GM19240 (cell line): Measurements from ENCODE around the gene LRFN2.

Experiments used
- DNase-seq: peaks from one replicate; pipeline ENCODE4 v3.0.0; 2011; ENCODE audit warnings: low spot score; ENCODE audit not compliant: insufficient read length

The LRFN2 gene

DNA sequence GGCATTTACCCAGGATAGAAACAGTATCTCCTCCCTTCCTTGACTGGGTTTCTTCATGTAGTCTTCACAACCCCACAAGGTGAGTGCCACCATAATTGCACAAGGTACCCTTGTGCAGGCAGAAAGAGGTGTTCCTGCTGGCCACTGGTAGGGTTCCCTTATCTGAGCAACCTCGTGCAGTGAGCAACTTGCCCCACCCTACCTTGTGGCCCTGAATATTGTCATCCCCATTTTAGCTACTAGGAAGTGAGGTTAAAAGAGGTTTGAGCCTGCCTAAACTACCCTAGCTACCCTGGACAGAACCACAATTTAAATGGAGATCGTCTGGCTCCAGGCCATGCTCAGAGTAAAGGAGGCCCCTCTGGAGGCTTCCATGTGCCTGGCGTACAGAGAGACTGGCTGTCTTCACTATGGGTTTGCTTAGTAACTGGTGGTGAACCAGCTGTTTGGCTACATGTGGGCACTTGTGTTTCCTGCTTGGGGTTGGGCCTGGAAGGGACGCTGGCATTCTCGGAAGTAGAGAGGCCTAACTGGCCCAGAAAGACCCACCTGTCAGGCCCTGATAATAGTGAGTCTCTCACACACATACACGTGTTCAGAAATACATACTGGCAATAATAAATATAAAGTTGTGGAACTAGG is 148.8 kb downstream of the LRFN2 start:
- no peak for DNase-seq

DNA sequence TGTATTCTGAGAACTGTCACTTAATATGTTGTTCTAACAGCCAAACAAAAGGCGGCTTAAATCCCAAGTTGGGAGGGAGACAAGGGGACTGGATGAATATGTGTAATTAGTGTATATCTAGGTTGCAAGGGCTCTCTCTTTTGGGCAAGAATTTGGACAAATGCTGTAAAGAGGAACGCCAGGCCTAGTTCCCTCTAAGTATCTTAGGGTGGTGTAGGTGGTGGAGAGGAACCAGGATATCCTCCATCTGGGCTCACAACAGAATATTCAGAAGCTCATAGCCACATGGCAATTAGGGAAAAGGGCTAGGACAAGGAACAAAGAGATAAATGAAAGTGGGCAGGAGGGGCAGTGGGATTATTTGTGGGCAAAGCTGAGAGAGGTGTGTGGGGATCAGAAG is 149.5 kb downstream of the LRFN2 start:
- DNase-seq = no peak

DNA sequence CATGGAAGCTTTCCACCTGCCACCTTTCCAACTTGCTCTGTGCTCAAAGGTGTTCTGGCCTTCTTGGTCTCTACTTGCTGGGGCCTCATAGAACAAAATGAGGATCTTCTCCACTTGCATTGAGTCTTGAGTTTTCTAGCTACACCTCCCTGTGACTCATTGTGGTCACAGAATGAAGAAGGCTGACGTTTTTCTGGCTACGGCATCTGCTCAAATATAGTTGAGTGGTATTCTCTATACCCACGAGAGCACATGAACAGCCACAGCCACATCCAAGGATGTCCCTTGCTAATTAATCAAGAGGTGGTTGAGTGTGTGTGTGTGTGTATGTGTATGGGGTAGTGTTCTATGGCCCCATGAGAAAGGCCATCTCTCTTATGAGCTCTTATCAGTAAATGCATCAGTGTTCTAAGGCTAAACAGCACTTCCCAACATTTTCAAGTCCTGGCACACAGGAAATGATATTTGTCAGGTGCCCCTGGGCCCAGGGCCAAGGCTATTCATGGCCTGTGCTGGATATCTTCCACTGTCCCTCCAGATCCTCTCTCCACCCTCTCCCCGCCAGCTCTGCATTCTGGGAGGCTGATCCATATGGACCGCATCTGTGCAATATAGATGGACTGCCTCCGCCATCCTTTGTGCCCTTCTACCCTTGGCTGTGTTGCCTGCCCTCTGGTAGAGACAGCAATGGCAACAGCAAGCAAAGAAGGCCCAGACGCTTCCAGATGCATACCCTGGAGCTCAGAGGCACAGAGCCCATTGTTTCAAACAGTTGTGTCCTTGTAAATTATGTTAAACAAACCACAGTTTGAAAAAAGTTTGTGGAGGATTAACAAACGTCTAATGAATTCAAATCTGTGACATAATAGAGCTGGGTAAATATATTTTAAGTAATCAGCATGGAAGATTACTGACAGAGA is 150.2 kb downstream of the LRFN2 start:
- no peak for DNase-seq

DNA sequence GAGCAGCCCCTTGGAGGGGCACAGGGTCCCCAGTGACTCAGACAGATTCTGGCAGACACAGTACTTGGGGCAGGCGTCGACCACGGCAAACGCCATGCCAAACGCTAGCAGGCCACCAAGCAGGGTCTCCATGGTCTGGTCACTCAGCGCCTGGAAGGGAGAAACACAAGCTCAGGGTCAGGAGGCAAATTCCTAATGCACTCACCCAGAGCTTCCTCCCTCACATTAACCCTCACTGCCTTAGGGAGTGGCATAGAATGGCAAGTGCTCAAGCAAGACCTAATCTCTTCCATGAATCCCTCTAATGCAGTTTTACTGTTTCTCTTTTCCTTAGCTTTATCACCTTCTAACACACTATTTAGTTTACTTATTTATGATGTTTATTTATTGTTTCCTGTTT is 154.2 kb downstream of the LRFN2 start:
- DNase-seq = no peak

DNA sequence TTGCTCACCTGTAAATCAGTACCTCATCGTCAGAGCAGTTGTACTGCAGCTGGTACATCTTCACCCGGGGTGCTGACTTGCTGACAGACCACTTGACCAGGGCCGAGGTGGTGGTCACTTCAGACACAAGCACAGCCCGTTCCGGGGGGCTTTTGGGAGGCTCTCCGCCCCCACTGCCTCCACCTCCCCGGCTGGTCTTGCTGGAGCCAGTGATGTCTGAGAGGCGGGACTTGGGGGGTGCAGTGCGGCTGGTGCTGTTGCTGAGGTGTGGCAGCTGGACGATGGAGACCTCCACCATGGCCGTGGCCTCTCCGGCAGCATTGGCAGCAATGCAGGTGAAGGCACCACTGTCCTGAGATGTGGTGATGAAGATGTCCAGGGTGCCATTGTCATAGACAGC is 155.5 kb downstream of the LRFN2 start:
- no peak for DNase-seq

DNA sequence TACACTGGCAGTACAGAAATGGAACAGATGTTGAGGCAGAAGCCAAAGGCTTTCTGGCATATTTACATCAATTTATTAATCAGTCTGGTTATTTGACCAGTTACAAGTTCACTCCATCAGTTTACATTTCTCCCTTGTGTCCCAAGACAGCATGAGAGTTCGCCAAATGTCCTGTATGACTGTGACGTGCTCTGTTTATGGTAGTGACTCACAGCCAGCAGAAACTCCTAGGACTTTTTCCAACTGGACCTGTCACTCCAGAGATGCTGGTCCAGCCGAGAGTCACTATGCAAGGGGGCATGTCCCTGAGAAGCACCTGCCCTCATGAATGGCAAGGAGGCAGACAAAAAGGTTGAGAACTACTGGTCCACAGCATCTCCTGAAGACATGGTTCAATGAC is 160.0 kb downstream of the LRFN2 start:
- DNase-seq = no peak

DNA sequence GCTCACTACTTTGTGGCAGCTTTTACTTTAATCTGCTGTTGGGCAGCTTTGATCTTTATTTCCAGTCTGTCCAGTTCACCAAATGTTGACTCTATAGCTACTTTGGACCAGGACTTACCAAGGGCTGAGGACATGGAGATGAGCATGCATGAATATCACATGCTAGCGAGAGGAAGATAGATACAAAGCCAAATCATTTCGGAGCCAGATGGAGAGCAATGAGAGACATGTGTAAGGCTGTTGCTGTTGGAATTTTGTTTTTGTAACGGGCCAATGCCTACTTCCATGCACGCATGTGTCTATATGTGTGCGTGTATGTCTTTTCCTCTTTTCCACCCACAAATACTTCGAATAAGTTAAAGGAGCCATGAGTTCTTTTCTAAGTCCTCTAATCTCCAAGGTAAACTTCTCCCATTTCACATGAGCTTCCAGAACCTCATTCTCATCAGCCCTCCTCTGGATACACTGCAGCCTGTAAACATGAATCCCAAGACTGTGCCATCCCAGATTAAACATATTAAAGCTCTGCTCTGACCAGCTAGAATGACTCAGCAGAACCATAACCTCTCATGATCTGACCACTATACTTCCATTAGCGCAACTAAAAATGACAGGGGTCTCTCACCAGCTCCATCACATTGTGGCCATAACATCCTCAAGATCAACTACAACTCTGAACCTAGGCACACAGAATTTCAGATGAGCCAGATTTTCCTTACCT is 160.7 kb downstream of the LRFN2 start:
- no peak for DNase-seq

DNA sequence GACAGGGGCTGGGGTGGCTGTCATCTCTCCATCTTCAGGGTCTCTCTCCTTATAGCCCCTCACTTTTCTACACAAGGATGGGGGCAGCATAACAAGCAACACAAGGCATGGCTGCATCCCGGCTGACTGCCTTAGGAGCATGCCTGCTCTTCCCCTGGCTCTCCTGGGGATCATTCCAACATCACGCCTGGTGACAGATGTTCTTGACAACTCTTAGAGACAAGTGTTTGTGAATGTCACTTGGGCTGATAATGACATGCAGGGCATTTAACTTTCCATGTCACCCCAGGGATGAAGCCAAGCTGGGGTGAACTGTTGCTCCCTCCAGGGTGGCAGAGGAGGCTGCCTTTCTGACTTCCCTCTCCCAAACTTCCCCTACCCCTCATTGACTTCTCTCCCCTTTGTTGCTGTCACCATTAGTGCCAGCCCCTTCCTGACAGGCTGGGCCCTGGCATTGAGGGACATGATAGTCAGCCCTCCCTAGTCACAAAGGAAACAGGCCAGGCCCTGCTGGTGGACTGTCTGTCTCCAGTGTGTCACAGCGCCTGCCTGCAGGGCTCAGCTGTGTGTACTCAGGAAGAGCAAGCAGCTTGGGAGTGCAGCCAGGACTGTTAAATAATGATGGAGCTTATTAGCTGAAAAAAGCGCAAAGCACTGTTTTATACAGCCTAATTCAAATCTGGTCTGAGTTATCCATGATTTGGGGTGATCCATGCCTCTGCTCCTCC is 161.8 kb downstream of the LRFN2 start:
- DNase-seq = no peak

DNA sequence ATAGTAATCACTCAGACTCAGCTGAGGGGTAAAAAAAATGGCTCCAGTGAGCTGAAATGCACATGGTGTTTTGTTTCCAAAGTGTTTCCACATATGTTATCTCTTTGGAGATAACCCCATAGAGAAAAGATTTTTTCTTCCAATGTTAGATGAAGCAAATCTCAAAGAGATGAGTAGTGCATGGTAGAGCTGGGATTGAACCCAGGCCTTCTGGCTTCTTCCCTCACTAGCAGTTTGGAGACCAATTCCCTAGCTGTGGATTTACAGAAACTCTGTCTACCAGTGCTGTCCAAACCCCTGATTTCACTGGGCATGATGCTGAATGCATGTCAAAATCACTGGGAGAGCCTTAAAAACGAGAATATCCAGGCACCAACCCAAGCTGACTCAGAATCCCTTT is 165.1 kb downstream of the LRFN2 start:
- DNase-seq = no peak

DNA sequence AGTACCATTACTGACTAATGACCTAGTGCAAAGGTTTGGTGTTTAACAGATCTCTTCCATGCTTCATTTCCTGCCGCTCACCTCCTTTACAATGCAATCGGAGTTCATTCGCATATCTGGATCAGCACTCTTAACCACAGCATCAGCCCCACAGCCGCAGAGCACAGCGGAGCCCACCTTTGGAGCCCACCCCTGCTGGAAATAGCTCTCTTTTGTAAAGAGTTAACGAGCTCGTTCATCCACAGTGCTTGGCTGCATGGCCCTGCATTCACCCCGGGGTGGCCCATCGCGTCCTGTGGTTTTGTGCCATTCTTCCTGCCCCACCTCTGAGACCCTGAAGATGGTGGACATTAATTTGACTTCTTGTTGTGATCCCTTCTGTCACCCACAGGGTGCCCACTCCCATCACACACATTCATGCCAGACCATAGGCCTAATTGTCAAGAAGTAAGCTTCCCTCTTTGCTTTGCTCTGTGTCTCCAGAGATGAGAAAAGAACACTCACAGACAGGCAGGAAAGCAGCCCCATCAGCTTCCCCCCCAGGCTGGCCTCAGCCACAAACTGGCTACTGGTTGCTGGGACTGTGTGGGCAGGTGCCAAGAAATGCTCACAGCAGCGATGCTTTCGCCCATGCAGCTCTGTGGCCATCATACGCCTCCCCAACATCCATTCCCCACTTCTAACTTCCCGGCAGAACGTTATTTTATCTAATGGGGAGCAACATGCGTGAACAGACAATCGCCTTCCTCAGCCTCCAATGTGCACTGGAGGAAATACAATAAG is 167.0 kb downstream of the LRFN2 start:
- DNase-seq = no peak

DNA sequence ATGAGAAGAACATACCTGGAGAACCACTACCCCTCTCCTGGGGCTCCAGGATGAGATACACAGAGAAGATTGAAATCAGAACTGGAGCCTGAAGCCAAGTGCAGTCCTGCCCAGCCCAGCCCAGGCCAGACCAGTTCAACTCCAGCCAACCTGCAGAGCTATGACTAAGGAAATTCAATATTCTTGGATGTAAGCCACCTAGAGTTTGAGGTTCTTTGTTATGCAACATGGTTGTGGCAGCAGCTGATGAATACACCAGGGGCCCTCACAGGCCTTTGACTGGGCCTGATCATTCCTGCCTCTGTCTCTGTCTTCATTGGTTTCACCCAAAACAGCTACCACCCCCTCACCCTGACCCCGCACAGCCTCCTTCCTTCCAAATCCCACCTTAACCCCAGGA is 167.8 kb downstream of the LRFN2 start:
- no peak for DNase-seq

DNA sequence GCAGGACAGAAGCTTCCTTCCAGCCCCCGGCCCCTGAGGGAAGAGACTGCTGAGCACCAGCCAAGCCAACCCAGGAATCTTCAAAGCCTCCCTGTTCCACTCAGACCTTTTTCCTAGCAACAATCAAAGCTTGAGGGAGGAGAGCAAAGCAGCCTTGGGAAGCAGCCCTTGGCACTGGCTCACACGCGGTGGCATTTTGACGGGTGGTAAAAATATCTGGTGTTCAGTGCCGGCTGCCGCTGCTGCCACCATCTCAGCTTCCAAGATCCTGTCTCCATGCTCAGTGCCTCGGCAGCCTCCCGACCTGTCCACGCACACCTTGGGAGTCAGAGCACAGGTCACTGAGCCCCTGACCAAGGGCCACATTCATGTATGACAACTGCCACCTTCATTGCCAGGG is 170.1 kb downstream of the LRFN2 start:
- DNase-seq = no peak

DNA sequence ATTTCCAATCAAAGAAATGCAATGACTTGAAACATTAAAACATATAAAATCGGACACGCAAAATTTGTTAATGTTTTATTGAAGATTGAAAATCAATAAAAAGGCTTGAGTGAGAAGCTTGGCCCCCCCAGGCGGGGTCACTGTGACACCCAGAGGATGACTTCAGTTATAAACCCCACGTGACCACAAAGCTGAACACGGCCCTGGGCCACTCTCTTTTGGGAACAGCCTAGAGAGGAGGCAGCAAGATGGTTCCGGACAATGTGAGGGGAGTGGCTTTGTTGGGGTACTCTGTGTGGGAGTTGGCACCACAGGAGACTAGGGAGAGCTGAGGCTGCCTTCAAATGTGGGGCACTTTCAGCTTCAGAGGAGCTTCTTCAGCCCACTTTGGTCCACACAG is 172.5 kb downstream of the LRFN2 start:
- no peak for DNase-seq

DNA sequence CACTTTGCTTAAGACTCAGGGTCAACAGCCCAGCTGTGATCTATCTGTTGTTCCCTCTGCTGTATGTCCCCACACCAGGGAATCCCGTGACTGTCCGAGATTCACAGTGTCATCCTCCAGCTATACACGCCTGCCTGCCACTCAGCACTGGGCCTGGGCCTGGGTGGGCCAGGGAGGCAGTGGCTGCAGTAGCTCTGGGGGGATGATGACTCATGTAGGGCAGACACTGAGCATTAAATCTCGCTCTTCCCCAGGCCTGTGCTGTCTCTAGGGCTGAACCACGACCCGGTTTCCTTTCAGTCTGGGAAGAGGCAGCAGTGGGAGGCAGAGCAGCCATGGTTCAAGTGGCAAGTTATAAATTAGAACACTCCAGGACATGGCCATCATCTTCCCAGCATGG is 173.9 kb downstream of the LRFN2 start:
- DNase-seq = no peak

DNA sequence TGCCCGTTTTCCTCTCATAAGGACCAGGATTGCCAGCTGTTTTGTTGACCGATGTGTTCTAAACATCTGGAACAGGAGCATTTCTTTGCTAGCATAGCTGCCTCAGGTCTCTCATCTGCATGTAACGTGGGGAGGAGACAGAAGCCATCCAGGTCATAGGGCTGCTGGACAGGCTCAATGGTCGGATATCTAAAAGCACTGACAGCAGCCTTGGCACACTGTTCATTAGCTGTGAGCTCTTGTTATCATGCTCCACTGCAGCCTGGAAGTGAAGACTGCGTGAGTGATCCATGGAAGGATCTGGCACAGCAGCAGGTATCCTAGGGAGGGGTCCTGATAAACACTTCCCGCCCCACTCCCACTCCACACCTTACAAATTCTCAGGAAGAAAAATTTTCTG is 175.3 kb downstream of the LRFN2 start:
- DNase-seq = no peak

DNA sequence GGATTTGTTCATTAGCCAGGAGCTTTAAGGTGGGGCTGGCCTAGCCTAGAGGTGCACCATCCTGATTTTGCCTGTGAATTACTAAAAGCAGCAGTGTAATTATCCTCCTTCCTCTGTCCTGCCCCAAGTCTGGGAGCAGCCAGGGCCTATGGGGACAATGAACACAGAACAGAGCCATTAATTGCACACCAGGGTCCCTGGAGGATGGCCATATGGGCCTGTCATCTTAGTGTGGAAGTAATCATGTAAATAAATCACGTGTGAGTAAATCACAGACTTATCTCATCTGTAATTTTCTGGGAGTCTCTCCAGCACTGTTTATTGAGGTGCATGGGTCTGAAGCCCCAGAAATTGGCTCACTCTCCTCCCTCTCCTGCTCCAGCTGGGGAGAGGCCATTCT is 176.3 kb downstream of the LRFN2 start:
- DNase-seq = no peak

DNA sequence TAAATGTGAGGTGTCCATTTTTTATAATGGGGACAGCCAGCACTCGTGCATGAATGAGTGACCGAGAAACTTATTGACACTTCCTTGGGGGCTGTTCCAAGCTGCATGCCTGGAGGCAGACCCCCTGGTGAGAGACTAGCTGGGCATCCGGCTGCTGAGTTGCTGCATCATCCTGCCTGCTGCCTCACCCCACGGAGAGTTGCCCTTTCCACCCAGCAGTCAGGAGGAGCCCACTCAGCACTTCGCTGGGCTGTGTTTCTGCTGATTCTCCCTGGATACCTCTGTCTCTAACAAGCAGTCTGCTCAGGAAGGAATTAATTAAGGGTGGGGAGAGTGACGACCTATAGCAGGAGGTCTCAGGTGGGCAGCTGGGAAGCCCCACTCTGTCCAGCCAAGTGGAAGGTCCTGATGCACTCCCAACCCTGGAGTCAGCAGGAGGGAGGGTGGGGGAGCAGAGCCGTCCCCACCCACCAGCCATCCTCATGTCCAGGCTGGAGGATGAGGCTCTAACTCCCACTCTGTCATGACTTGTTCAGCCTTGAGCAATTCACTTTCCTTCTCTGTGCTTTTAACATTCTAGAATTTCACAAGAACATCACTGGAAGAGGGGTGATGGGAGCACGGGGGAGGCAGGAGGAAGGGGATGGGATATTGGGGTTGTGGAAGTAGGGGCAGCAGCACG is 177.3 kb downstream of the LRFN2 start:
- DNase-seq = no peak

DNA sequence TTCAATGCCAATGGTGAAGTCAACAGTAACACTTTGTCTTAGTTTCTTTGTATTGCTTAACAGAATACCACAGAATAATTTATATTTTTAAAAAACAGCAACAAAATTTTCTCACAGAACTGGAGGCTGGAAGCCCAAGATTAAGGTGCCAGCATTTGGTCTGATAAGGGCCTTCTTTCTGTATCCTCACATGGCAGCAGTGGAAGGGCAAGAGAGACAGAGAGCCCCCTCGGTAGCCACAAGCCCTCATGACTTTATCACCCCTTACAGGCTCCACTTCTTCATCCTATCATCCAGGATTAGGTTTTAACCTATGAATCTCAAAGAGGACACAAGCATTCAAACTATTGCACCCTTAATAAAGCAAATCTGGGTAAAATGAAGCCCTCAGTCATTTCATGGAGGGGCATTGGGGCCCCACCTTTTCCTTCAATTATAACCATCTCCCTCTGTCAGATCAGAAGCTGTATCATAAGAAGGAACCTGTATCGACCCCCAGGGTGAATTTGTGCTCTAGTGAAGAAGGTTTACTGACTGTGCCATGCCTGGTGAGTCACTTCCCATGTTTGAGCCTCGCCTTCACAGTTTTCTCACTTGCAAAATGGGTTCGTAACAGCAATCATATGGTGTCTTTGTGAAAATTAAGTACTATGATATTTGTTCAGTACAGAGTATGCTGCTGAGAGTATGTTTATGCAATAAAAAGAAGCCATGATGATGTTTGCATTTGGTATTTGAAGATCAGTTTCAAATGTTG is 178.2 kb downstream of the LRFN2 start:
- no peak for DNase-seq

DNA sequence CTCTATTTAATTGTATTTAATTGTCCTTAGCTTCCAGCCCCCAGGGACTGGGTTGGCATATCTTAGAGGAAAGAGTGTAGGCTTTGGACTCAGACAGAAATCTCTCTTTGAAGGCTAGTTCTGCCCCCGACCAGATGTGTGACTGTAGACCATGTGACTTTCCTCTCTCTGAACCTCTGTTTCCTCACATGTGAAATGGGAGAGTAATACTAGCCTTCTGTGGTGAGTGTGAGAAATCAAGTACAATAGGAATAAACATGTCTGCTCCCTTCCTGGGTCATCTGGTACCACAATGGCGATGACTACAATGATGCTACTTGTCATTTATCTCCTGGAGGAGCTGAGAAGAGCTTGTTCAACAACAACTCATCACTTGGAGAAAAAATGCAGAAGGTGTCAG is 179.9 kb downstream of the LRFN2 start:
- DNase-seq = no peak

DNA sequence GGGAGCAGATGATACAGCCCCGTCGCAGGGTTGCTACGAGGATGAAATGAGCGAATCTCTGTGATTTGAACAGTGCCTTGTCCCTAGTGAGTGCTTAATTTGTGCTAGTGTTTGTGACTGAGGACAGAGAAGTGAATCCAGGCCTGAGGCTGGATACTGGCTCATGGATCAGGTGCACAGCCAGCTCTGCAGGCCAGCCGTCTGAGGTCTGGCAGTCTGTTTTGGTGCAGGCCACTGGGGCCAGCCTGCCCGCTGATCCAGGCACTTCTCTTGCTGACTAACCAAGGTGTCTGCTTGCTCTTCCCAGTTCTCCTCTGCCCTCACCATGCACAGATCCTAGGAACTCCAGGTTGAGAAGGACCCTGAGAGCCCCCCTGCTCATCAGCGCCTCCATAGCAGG is 181.0 kb downstream of the LRFN2 start:
- no peak for DNase-seq
